ENCODE results near the gene NETO2.

DNA sequence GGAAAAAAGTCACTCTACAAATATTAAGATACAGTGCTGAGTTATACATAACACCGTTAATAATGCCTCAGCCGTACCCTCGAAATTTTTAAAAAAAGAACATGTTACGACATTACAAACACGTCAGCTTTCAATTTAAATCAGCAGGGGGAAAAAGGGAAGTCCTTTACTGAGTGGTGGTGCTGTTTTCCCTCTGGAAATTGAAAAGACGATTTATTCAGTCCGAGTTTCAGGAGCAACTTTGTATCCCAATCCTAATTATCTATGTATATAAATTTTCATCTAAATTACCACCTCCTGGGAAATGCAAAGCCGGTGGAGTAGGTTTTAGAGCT is 1.3 kb downstream of the NETO2 start:
- TF ChIP-seq, protein P1, sequence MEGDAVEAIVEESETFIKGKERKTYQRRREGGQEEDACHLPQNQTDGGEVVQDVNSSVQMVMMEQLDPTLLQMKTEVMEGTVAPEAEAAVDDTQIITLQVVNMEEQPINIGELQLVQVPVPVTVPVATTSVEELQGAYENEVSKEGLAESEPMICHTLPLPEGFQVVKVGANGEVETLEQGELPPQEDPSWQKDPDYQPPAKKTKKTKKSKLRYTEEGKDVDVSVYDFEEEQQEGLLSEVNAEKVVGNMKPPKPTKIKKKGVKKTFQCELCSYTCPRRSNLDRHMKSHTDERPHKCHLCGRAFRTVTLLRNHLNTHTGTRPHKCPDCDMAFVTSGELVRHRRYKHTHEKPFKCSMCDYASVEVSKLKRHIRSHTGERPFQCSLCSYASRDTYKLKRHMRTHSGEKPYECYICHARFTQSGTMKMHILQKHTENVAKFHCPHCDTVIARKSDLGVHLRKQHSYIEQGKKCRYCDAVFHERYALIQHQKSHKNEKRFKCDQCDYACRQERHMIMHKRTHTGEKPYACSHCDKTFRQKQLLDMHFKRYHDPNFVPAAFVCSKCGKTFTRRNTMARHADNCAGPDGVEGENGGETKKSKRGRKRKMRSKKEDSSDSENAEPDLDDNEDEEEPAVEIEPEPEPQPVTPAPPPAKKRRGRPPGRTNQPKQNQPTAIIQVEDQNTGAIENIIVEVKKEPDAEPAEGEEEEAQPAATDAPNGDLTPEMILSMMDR (conservative IDR thresholded peaks at IDR 0.05 in 1 of 2, IDR thresholded peaks at IDR 0.05 in 1 of 2; ENCODE audit: extremely low read depth in 1 of 2, insufficient read depth in 1 of 2, low read depth in 1 of 2, low read length in 2 of 2) = no peak
- no peak for TF ChIP-seq EZH2 (IDR thresholded peaks at IDR 0.05; ENCODE audit: borderline replicate concordance, low read length)
